Cardiac fibroblast (primary cell): ENCODE measurements around the gene C1orf167.
"Not testable (repeated sequence)": the region's sequence is repeated elsewhere in the genome, so short reads cannot be mapped to it uniquely, and the experiment has no call there.

Experiments used
- DNase-seq, 2 donors: peaks; one replicate each; pipeline versions ENCODE4 v3.0.0 to v3.0.0-alpha.2; 2010; ENCODE audit warnings: low read depth in 2 of 2
- H3K4me3 ChIP-seq, 2 donors: replicated peaks in 1 of 2; 1 replicate in 1 of 2; 2 replicates in 1 of 2; pipeline ENCODE4 v1.5.1; 2011; ENCODE audit warnings: low read depth in 2 of 2, low read length in 2 of 2, mild to moderate bottlenecking in 2 of 2, moderate library complexity in 1 of 2
- CTCF ChIP-seq: IDR thresholded peaks from one replicate; pipeline ENCODE4 v1.5.1; 2011; ENCODE audit warnings: low read depth, mild to moderate bottlenecking, low read length, inconsistent platforms

Gene C1orf167

DNA sequence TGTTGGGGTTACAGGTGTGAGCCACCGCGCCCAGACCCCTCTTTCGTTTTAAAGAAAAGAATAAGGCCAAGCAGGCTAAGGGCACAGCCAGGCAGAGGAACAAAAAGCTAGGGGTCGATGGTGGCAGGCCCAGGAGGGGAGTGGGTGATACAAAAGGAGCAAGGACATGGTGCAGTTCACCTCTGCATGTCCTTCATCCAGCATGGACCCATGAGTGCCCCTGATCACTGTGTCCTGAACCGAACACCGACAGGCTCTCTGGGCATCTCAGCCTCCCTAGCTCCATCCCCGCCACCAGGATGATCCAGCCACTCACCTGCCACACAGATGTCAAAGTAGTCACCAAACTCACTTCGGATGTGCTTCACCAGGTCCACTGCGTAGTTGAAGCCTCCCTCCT lies 37.9 kb downstream of the C1orf167 start:
- H3K4me3 ChIP-seq, result no peak overlapping the region
- DNase-seq, result no peak
- no peak for TF ChIP-seq CTCF

- DNase-seq, result no peak
- TF ChIP-seq CTCF, result no peak
- no peak overlapping the region for H3K4me3 ChIP-seq
These were observed 38.4 kb downstream of the C1orf167 start for GRCh38 chr1:11800391-11800755.

DNA sequence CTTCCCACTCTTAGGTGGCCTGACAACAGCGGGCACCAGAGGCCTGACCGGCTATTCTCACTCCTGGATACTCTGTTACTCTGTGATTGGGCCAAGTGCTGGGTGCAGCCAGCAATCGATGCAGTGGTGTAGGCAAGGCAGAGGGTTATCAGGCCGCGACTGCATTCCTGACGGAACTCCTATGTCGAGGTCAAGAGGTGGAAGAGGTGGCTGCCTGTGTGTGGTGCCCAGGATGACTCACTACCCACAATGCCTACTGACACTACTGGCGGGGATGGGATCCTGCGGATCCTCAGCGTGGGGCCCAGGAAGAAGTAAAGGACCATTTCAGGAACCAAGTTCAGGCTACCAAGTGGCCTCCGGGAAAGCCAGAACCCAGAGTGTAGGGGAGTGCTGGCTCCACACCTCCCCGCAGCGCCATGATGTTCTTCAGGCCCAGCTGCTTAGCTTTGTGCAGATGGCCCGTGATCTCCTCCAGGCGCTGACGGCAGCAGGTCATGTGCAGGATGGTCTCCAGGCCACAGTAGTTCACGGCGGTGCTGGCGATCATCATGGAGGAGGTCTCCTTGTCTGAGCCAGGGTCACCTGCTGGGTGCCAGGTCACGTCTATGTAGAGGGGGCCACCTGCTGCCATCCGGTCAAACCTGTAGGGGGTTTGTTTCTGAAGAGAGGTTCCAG lies 38.9 kb downstream of the C1orf167 start:
- peak overlapping the region in 1 of 2 donors; percentile 73 for H3K4me3 ChIP-seq
- no peak for DNase-seq
- no peak for TF ChIP-seq CTCF

- TF ChIP-seq CTCF, result peak; percentile 17
- DNase-seq, result peak in 1 of 2 donors; percentile 31
- peak overlapping the region; percentile 73 to 82 for H3K4me3 ChIP-seq
These were observed 40.6 kb downstream of the C1orf167 start for GRCh38 chr1:11802616-11802972.

GRCh38 chr1:11802973-11803885 lies 41.2 kb downstream of the C1orf167 start:
- DNase-seq, result peak; percentile 95 to 99
- H3K4me3 ChIP-seq, result peak overlapping the region; percentile 73 to 82
- no peak for TF ChIP-seq CTCF

GRCh38 chr1:11803924-11804665 lies 42.1 kb downstream of the C1orf167 start:
- DNase-seq, H3K4me3 ChIP-seq: not testable (repeated sequence)
